ENCODE measurements around the gene TMIGD1. TPM values are rescaled to one million over a fixed set of nuclear protein-coding genes. Genes with fewer than 3 reads are reported as not detected.

Gene TMIGD1
- total RNA-seq, 4 donors from 2014 or later, result not detected

DNA sequence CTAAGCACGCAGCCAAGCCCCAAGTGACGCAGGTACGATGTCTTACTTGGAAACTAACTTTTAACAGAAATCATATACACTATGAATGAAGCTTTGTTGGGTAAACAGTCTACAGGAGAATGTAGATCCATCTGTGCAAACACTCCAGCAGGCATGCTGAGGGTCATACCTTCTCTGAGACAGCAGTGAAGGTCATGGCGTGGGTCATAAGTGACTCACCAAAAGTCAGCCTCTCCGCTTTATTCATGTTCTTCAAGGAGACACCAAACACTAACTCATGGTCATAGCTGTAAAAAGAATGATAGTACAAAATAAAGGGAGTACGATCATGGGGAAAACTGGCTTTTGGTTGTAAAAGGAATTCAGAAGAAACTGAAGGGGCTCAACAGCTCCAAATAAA is 62.8 kb downstream of the TMIGD1 start:
- TF ChIP-seq, protein P1, sequence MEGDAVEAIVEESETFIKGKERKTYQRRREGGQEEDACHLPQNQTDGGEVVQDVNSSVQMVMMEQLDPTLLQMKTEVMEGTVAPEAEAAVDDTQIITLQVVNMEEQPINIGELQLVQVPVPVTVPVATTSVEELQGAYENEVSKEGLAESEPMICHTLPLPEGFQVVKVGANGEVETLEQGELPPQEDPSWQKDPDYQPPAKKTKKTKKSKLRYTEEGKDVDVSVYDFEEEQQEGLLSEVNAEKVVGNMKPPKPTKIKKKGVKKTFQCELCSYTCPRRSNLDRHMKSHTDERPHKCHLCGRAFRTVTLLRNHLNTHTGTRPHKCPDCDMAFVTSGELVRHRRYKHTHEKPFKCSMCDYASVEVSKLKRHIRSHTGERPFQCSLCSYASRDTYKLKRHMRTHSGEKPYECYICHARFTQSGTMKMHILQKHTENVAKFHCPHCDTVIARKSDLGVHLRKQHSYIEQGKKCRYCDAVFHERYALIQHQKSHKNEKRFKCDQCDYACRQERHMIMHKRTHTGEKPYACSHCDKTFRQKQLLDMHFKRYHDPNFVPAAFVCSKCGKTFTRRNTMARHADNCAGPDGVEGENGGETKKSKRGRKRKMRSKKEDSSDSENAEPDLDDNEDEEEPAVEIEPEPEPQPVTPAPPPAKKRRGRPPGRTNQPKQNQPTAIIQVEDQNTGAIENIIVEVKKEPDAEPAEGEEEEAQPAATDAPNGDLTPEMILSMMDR (IDR thresholded peaks at IDR 0.05), result no peak
- no peak for TF ChIP-seq POLR2A (IDR thresholded peaks at IDR 0.05)
- 93 to 95% methylated on average over 6 of the region's 6 CpGs for WGBS, 2 donors
- intact Hi-C loops (cut with DNase I; ENCODE audit: low total_unique reads), result no loop called here
- DNase-seq (ENCODE audit: low spot score in 2 of 2), result no peak
- H3K4me3 ChIP-seq (ENCODE audit: low read depth, poor library complexity, severe bottlenecking), result no peak overlapping the region

DNA sequence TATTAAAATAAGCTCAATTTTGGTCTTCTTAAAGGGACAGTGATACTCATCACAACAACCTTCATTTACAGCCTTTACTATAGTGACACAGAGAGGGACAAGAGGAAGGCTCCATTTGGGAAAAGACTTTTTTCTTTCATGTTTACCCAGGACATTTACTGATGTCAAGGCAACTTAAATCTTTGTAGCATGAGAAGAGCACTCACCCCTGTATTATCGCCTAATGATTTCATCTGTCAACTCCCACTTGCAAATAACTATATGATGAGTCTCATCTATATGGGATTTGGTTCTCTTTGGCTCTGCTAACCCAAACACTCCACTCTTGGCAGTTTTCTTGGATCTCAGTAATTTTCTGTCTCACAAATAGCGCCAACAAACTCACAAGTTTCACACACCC is 66.2 kb downstream of the TMIGD1 start:
- DNase-seq (ENCODE audit: low spot score in 2 of 2), result no peak
- intact Hi-C loops (cut with DNase I; ENCODE audit: low total_unique reads), result no loop called here
- TF ChIP-seq, protein P1 (IDR thresholded peaks at IDR 0.05), result no peak
- no peak for TF ChIP-seq POLR2A (IDR thresholded peaks at IDR 0.05)
- no peak overlapping the region for H3K4me3 ChIP-seq (ENCODE audit: low read depth, poor library complexity, severe bottlenecking)
- WGBS, 2 donors, result 99% methylated on average over 2 of the region's 2 CpGs

Other genes starting within 250 kb of the TMIGD1 start
- 10 to 100 TPM in 3 of 4 donors, 1 to 10 TPM in 1; 7.4 to 23.8 (median 17.8) TPM for gene NSRP1, start 217.2 kb downstream of the TMIGD1 start, total RNA-seq
- 1 to 10 TPM in 2 of 4 donors, under 1 TPM in 2; 0.25 to 1.7 (median 0.91) TPM for gene SLC6A4, start 98.4 kb downstream of the TMIGD1 start, total RNA-seq
- gene BLMH, start 42.1 kb downstream of the TMIGD1 start, total RNA-seq, result 100 to 1,000 TPM; 139 to 237 (median 177) TPM
- gene CPD, start 44.9 kb upstream of the TMIGD1 start, total RNA-seq, result 10 to 100 TPM; 18.7 to 69.5 (median 48.5) TPM
- 10 to 100 TPM; 19.6 to 41.6 (median 35.7) TPM for gene GOSR1, start 143.4 kb upstream of the TMIGD1 start, total RNA-seq

Data from lower leg skin (tissue), 4 donors.